SK-N-SH (cell line): ENCODE measurements around the gene IFT122. TPM values are rescaled to one million over a fixed set of nuclear protein-coding genes. Genes with fewer than 3 reads are reported as not detected.

Experiments
- CTCF ChIA-PET: fragments of 300-600, 350-600 bp; formaldehyde crosslinking; extraction: SDS; loops from one replicate; lab custom pipeline; 2021; lab: Yijun Ruan, JAX
- POLR2A ChIA-PET: fragments of 350-600 bp; sonication (Branson Sonifier 250); formaldehyde crosslinking; extraction: SDS; loops from one replicate; lab custom pipeline; 2020; ENCODE audit warnings: antibody characterized with exemption, inconsistent platforms; lab: Yijun Ruan, JAX
- DNase-seq: peaks from one replicate; pipeline ENCODE4 v3.0.0; 2012
- H2AFZ ChIP-seq: fragments of 200-600 bp; sonication (generic); 2 replicates; pipeline ENCODE4 v1.8.1; 2016; ENCODE audit warnings: antibody characterized with exemption, mild to moderate bottlenecking, low read depth
- H3F3A ChIP-seq: fragments of 200-600 bp; sonication (generic); replicated peaks from 2 replicates; pipeline ENCODE3; 2016; ENCODE audit warnings: antibody characterized with exemption, mild to moderate bottlenecking; ENCODE audit not compliant: insufficient read depth
- H3K27ac ChIP-seq, 2 experiments: fragments of 200-500 bp in 1 of 2; fragments of 200-600 bp in 1 of 2; sonication (Bioruptor generic) in 1 of 2; sonication (generic), shearing (Covaris generic) in 1 of 2; 2 replicates each; pipeline versions ENCODE4 v1.5.1 to v1.6.1; 2014 to 2016; ENCODE audit warnings: low read depth in 2 of 2, inconsistent platforms in 1 of 2, low read length in 1 of 2, mild to moderate bottlenecking in 1 of 2, mixed read lengths in 1 of 2
- H3K27me3 ChIP-seq: fragments of 200-600 bp; sonication (generic), shearing (Covaris generic); 2 replicates; pipeline ENCODE4 v1.6.1; 2016; ENCODE audit warnings: mixed run types; ENCODE audit not compliant: insufficient read depth
- H3K36me3 ChIP-seq, 2 experiments: fragments of 200-500 bp in 1 of 2; fragments of 200-600 bp in 1 of 2; sonication (Bioruptor generic) in 1 of 2; sonication (generic) in 1 of 2; replicated peaks in 1 of 2; 2 replicates each; pipeline versions ENCODE3 to v1.5.1; 2014 to 2016; ENCODE audit warnings: low read length in 1 of 2, mild to moderate bottlenecking in 1 of 2; ENCODE audit not compliant: insufficient read depth in 2 of 2, control insufficient read depth in 1 of 2
- H3K4me1 ChIP-seq, 2 experiments: fragments of 200-500 bp in 1 of 2; fragments of 200-600 bp in 1 of 2; sonication (Bioruptor generic) in 1 of 2; sonication (generic), shearing (Covaris generic) in 1 of 2; 2 replicates each; pipeline versions ENCODE4 v1.5.1 to v1.6.1; 2014 to 2016; ENCODE audit warnings: low read depth in 1 of 2, low read length in 1 of 2, mixed run types in 1 of 2; ENCODE audit not compliant: insufficient read depth in 2 of 2, control insufficient read depth in 1 of 2
- H3K4me2 ChIP-seq: fragments of 200-600 bp; sonication (generic), shearing (Covaris generic); 2 replicates; pipeline ENCODE4 v1.6.1; 2017; ENCODE audit warnings: mixed run types
- H3K4me3 ChIP-seq, 2 experiments: fragments of 200-500 bp in 1 of 2; fragments of 200-600 bp in 1 of 2; sonication (Bioruptor generic) in 1 of 2; sonication (generic), shearing (Covaris generic) in 1 of 2; 2 replicates each; pipeline versions ENCODE4 v1.5.1 to v1.8.1; 2014 to 2016; ENCODE audit warnings: low read depth in 2 of 2, inconsistent platforms in 1 of 2, low read length in 1 of 2, mild to moderate bottlenecking in 1 of 2, mixed read lengths in 1 of 2, moderate library complexity in 1 of 2
- H3K79me2 ChIP-seq: fragments of 200-600 bp; sonication (generic); 2 replicates; pipeline ENCODE4 v1.8.1; 2017; ENCODE audit warnings: mild to moderate bottlenecking; ENCODE audit not compliant: insufficient read depth
- H3K9ac ChIP-seq: fragments of 200-600 bp; sonication (generic); 2 replicates; pipeline ENCODE4 v1.6.1; 2017; ENCODE audit warnings: mixed run types
- H3K9me2 ChIP-seq: fragments of 200-600 bp; sonication (generic); 2 replicates; pipeline ENCODE4 v1.6.1; 2017; ENCODE audit warnings: mixed run types
- H3K9me3 ChIP-seq: fragments of 200-600 bp; sonication (generic); 2 replicates; pipeline ENCODE4 v1.6.1; 2017; ENCODE audit warnings: mixed run types, mild to moderate bottlenecking, moderate library complexity
- H4K20me1 ChIP-seq: fragments of 200-600 bp; sonication (generic); 2 replicates; pipeline ENCODE4 v1.6.1; 2017; ENCODE audit warnings: mild to moderate bottlenecking, mixed run types; ENCODE audit not compliant: insufficient read depth
- ELF1 ChIP-seq: IDR thresholded peaks from 2 replicates; pipeline ENCODE4 v1.4.0; 2012
- EZH2phosphoT487 ChIP-seq: fragments of 200-600 bp; sonication (generic); IDR thresholded peaks from 2 replicates; pipeline ENCODE4 v1.6.1; 2017; ENCODE audit warnings: low read depth, mixed run types, mild to moderate bottlenecking, antibody characterized with exemption, moderate library complexity, borderline replicate concordance
- FOSL2 ChIP-seq: IDR thresholded peaks from 2 replicates; pipeline ENCODE4 v1.4.0; 2012; ENCODE audit warnings: low read depth, mild to moderate bottlenecking, moderate library complexity, borderline replicate concordance
- FOXJ3 ChIP-seq: sonication (generic); formaldehyde crosslinking; IDR thresholded peaks from 2 replicates; pipeline ENCODE4 v1.5.1; 2020; ENCODE audit warnings: mild to moderate bottlenecking, missing genetic modification reagents
- FOXM1 ChIP-seq: IDR thresholded peaks from 2 replicates; pipeline ENCODE4 v1.4.0; 2012; ENCODE audit warnings: low read depth, mild to moderate bottlenecking
- GABPA ChIP-seq: IDR thresholded peaks from 2 replicates; pipeline ENCODE4 v1.4.0; 2012; ENCODE audit warnings: low read depth, mild to moderate bottlenecking
- GATA2 ChIP-seq: sonication (generic); formaldehyde crosslinking; IDR thresholded peaks from 2 replicates; pipeline ENCODE4 v1.5.0; 2020; ENCODE audit warnings: mild to moderate bottlenecking, missing genetic modification reagents
- MAX ChIP-seq: IDR thresholded peaks from 2 replicates; pipeline ENCODE4 v1.4.0; 2012; ENCODE audit warnings: low read depth
- MEF2A ChIP-seq: IDR thresholded peaks from 2 replicates; pipeline ENCODE4 v1.4.0; 2012; ENCODE audit warnings: low read depth, borderline replicate concordance
- MXI1 ChIP-seq: IDR thresholded peaks from 2 replicates; pipeline ENCODE4 v1.6.1; 2012; ENCODE audit warnings: mild to moderate bottlenecking, low read depth, low read length, improper control_type of control experiment
- NRF1 ChIP-seq: IDR thresholded peaks from 2 replicates; pipeline ENCODE4 v1.6.1; 2012; ENCODE audit warnings: low read depth, mild to moderate bottlenecking, low read length
- PBX3 ChIP-seq: IDR thresholded peaks from 2 replicates; pipeline ENCODE4; 2012
- RFX5 ChIP-seq: IDR thresholded peaks from 2 replicates; pipeline ENCODE4 v1.6.1; 2012; ENCODE audit warnings: mild to moderate bottlenecking, improper control_type of control experiment, low read length
- RXRA ChIP-seq: IDR thresholded peaks from 2 replicates; pipeline ENCODE4 v1.4.0; 2012; ENCODE audit warnings: low read depth, mild to moderate bottlenecking, borderline replicate concordance
- SIN3A ChIP-seq: IDR thresholded peaks from 2 replicates; pipeline ENCODE4 v1.6.1; 2012; ENCODE audit warnings: low read depth, mild to moderate bottlenecking, low read length, moderate library complexity, borderline replicate concordance
- SMC3 ChIP-seq: IDR thresholded peaks from 2 replicates; pipeline ENCODE4 v1.6.1; 2012; ENCODE audit warnings: low read depth, low read length, improper control_type of control experiment
- TAF1 ChIP-seq: IDR thresholded peaks from 2 replicates; pipeline ENCODE4 v1.6.1; 2012; ENCODE audit warnings: low read depth, mild to moderate bottlenecking, low read length, moderate library complexity, borderline replicate concordance
- YY1 ChIP-seq: IDR thresholded peaks from 2 replicates; pipeline ENCODE4 v1.4.0; 2012; ENCODE audit warnings: low read depth, mild to moderate bottlenecking
- WGBS: methylation state at CpG from one replicate; pipeline ENCODE4 v1.1.6; 2017; ENCODE audit warnings: low lambda C conversion rate; 5-methylcytosine and 5-hydroxymethylcytosine counted together
- polyA plus RNA-seq, 3 experiments: library from polyadenylated mRNA; depleted of rRNA; stranded (reverse); fragments of >200 nt; gene quantifications; 2 replicates each; pipeline ENCODE4 v1.2.3, GENCODE V29; 2012
- TF ChIP-seq, protein P1 (sequence below): fragments of 150-350 bp; IDR thresholded peaks from 2 replicates; pipeline ENCODE4 v1.6.1; 2016; ENCODE audit warnings: mild to moderate bottlenecking, low read depth, low read length

IFT122 gene
- polyA plus RNA-seq, 1 of the 3 experiments (the other 2 are of a cell fraction), result 20.1 TPM

GRCh38 chr3:129554356-129555152 is 114.5 kb downstream of the IFT122 start (continued):
- TF ChIP-seq MXI1, result no peak
- no peak for TF ChIP-seq MEF2A
- no peak for TF ChIP-seq FOXJ3
- TF ChIP-seq RXRA, result no peak

GRCh38 chr3:129555153-129555550 is 115.1 kb downstream of the IFT122 start:
- H3K27me3 ChIP-seq, result no peaks in the 10 kb centered on the region
- H3K79me2 ChIP-seq, result no peaks in the 10 kb centered on the region
- no peaks in the 10 kb centered on the region for H4K20me1 ChIP-seq
- no peaks in the 10 kb centered on the region for H3K9me3 ChIP-seq
- no peak overlapping the region for H3K27ac ChIP-seq
- no peak overlapping the region for H3K9ac ChIP-seq
- 84% methylated on average over 15 of the region's 15 CpGs for WGBS
- H3K36me3 ChIP-seq, result no peaks in the 10 kb centered on the region
- CTCF ChIA-PET, result interaction anchor here (0.8 to 2.5 kb wide), 2 partner anchors 20 to 65 kb away, joined by 4 to 7 read pairs; no protein-coding TSS in a partner anchor
- H3K4me3 ChIP-seq, result no peak overlapping the region
- peaks cover 22 to 55% of the 10 kb centered on the region in 2 experiments for H3K4me1 ChIP-seq
- TF ChIP-seq SIN3A, result no peak
- TF ChIP-seq GATA2, result no peak
- no peak for TF ChIP-seq PBX3
- no peak for TF ChIP-seq GABPA
- TF ChIP-seq SMC3, result no peak
- no peak for TF ChIP-seq TAF1
- H3F3A ChIP-seq, result peaks cover 8% of the 10 kb centered on the region
- H3K4me2 ChIP-seq, result no peak overlapping the region
- DNase-seq, result no peak
- H3K9me2 ChIP-seq, result no peaks in the 10 kb centered on the region
- POLR2A ChIA-PET, result interaction anchor here (0.6 kb wide), 1 partner anchor 10 kb away, joined by 3 read pairs; no protein-coding TSS in a partner anchor
- no peak overlapping the region for H2AFZ ChIP-seq

- Histone ChIP-seq H3K4me2 (no peak overlapping the region), H3K9me3 (no peaks in the 10 kb centered on the region), H4K20me1 (no peaks in the 10 kb centered on the region), H3K79me2 (no peaks in the 10 kb centered on the region), H3K27ac (no peak overlapping the region), H3K9me2 (no peaks in the 10 kb centered on the region), H2AFZ (no peak overlapping the region), H3K36me3 (no peaks in the 10 kb centered on the region), H3K9ac (no peak overlapping the region), H3K27me3 (no peaks in the 10 kb centered on the region), H3F3A (peaks cover 12% of the 10 kb centered on the region), H3K4me3 (no peak overlapping the region), H3K4me1 (peaks cover 28 to 61% of the 10 kb centered on the region in 2 experiments)
- no peak for DNase-seq
- 98% methylated on average over 7 of the region's 18 CpGs for WGBS
- POLR2A ChIA-PET, result interaction anchor here (0.6 kb wide), 1 partner anchor 9 kb away, joined by 3 read pairs; no protein-coding TSS in a partner anchor
- CTCF ChIA-PET, result interaction anchor here (2.5 kb wide), 1 partner anchor 65 kb away, joined by 7 read pairs; no protein-coding TSS in a partner anchor
- TF ChIP-seq SMC3 (no peak), RFX5 (no peak), MAX (no peak), GATA2 (no peak), FOSL2 (no peak), ELF1 (no peak), EZH2phosphoT487 (no peak), FOXM1 (no peak), YY1 (no peak), NRF1 (no peak)
- TF ChIP-seq, protein P1, sequence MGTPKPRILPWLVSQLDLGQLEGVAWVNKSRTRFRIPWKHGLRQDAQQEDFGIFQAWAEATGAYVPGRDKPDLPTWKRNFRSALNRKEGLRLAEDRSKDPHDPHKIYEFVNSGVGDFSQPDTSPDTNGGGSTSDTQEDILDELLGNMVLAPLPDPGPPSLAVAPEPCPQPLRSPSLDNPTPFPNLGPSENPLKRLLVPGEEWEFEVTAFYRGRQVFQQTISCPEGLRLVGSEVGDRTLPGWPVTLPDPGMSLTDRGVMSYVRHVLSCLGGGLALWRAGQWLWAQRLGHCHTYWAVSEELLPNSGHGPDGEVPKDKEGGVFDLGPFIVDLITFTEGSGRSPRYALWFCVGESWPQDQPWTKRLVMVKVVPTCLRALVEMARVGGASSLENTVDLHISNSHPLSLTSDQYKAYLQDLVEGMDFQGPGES, result no peak
These were observed 115.8 kb downstream of the IFT122 start for GRCh38 chr3:129555616-129556357.
